Daoy (cell line): ENCODE data around the gene MSH4. TPM values are rescaled to one million over a fixed set of nuclear protein-coding genes. Genes with fewer than 3 reads are reported as not detected.
"Not testable (repeated sequence)": the region's sequence is repeated elsewhere in the genome, so short reads cannot be mapped to it uniquely, and the experiment has no call there.

ENCODE experiments used
- DNase-seq: peaks from one replicate; pipeline ENCODE4 v3.0.0-alpha.2; 2015; ENCODE audit warnings: low read depth
- total RNA-seq: library from RNA; depleted of rRNA; stranded (reverse); fragments of >200 nt; shearing (Covaris generic); gene quantifications from 2 replicates; pipeline ENCODE4 v1.2.3, GENCODE V29; 2014; rRNA removed

Gene MSH4
- total RNA-seq: 0.06 and 0.34 TPM in 2 replicates

DNA sequence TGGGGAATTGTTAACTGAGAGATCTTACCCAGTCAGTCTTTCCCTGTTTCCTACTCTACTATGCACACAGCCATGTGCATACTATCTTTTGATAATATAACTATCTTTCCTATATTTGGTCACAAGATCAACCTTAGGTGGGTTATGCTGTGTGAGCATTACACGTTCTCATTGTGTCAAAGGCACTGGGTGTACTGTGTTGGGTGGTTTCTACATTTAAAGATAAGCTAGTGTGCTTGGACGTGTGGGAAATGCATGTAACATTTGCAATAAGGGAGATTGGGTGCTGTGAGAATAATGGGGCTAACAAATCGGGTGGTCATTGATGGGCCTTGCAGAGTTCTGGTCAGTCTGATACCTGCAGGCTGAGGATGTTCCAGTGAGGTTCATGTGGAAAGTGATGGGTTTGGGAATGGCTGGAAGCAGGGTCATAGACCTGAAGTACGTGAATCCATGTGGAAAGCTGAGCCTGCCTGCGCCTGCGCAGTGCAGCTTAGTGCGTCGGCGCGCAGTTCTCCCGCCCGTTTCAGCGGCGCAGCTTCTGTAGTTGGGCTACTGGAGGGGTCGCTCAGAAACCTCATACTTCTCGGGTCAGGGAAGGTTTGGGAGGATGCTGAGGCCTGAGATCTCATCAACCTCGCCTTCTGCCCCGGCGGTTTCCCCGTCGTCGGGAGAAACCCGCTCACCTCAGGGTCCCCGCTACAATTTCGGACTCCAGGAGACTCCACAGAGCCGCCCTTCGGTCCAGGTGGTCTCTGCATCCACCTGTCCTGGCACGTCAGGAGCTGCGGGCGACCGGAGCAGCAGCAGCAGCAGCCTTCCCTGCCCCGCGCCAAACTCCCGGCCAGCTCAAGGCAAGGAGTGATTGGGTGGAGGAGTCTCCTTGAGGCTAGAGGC, at the start of gene MSH4:
Gene MSH4, plus strand, starts transcription at position 507 of the 897 bp plus-strand sequence. Its CDS starts 104 bp downstream, at position 611.
- peak; percentile 51 for DNase-seq

DNA sequence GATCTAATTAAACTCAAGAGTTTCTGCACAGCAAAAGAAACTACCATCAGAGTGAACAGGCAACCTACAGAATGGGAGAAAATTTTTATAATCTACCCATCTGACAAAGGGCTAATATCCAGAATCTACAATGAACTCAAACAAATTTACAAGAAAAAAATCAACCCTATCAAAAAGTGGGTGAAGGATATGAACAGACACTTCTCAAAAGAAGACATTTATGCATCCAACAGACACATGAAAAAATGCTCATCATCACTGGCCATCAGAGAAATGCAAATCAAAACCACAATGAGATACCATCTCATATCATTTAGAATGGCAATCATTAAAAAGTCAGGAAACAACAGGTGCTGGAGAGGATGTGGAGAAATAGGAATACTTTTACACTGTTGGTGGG, 39.5 kb upstream of the MSH4 start:
- not testable (repeated sequence) for DNase-seq

DNA sequence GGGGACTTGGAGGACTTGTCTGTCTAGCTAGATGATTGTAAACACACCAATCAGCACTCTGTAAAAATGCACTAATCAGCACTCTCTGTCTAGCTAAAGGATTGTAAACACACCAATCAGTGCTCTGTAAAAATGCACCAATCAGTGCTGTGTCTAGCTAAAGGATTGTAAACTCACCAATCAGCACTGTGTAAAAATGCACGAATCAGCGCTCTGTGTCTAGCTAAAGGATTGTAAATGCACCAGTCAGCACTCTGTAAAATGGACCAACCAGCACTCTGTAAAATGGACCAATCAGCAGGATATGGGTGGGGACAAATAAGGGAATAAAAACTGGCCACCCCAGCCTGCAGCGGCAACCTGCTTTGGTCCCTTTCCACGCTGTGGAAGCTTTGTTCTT, 38.1 kb upstream of the MSH4 start:
- DNase-seq: not testable (repeated sequence)

DNA sequence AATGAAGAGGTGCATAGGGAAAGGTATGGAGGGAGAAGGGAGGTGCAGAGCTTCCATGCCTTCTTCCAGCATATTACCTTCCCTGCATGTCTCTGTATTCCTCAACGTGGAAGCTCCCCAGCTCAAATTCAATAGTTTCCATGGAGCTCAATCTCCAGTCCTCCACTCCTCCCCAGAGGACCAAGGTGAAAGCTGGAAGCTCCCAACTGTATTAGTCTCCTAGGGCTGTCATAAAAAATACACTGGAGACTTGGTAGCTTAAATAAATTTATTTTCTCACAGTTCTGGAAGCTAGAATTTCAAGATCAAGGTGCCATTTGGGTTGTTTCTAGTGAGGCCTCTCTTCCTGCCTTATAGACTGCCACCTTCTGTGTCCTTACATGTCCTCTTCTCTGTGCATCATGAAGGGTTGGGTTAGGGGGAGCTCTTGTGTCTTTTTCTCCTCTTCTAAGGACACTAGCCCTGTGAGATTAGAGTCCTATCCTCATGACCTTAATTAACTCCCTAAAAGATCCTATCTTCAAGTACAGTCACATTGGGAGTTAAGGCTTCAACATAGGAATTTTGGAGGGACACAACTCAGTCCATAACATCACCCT, 32.5 kb upstream of the MSH4 start:
- no peak for DNase-seq

DNA sequence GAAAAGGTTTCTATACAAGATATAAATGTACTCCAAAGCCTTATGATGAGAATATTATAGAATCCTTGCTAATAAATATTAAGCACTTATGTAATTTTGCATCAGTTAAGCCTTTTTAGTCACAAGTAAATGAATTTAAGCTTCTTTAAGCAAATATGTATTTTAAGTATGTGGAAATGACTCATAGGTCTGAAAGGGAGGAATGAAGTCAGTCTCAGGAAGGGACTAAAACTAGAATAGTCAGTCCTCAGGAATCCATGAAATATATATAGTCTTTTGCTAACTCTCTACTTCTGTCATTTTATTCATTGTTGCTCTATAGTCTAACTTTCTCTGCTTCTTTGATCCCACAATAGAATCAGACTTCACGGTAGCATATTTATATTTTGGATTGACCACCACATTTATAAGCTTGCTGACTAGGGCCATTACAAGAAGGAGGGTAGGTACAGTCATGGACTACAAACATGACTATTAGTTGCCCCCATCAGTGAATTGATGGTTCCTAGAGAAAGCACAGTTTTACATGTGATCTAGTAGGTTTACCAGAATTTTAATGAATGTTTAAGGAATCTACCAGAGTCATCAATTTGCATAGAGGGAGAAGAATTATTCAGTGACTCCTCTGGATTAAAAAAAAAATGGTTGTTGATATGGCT, 30.9 kb upstream of the MSH4 start:
- peak; percentile 46 for DNase-seq

DNA sequence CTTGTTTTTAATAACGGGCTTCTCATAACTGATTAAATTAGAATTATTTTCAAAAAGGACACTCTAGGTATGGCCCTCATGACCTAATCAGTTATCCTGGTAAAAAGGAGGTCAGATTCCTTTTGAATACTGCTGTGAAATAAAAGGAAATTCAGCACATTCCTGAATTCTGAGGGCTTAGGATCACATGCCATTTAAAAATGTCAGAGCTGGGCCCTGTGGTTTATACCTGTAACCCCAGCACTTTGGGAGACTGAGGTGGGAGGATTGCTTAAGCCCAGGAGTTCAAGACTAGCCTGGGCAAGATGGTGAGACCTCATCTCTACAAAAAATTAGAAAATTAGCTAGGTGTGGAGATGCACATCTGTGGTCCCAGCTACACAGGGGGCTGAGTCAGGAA, 28.7 kb upstream of the MSH4 start:
- no peak for DNase-seq

DNA sequence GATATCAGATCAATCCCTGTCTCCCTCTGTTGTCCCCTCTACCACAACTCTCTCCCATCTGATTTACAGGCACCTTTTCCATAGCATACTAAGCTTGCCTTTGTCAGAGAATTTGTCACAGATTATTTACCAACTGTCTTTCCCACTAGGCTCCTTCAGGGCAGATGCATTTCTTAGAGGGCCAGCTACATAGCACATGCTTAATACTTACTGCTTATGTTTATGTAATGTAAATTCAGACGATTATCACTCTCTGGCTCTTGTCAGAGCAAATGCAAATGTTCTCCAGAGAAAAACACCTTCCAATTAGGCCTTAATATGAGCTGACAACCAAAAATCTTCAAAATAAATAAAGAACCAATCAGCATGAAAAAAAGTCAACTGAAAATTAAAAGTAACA, 25.9 kb upstream of the MSH4 start:
- no peak for DNase-seq

DNA sequence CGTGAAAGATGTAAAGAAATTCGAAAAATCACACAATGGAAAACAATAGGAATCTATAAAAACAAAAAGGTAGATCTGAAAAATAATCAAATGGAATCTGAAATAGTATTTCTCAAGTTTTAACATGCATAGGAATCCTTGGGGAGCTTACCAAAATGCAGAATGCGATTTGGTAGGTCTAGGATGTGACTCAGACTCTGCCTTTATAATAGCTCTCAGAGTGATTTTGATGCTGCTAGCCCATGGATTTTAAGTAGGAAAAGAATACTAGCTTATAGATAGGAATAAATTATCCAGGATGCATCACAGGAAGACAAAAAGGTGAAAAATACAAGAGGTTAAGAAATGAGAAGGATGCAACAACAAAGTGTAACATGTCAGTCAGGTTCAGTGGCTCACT, 24.7 kb upstream of the MSH4 start:
- DNase-seq: no peak

DNA sequence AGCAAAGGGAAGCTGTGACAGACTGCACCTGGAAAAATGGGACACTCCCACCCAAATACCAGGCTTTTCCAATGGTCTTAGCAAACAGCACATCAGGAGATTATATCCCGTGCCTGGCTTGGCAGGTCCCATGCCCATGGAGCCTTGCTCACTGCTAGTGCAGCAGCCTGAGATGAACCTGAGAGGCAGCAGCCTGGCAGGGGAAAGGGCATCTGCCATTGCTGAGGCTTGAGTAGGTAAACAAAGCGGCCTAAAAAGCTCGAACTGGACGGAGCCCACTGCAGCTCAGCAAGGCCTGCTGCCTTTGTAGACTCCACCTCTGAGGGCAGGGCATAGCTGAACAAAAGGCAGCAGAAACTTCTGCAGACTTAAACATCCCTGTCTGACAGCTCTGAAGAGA, 18.9 kb upstream of the MSH4 start:
- not testable (repeated sequence) for DNase-seq

DNA sequence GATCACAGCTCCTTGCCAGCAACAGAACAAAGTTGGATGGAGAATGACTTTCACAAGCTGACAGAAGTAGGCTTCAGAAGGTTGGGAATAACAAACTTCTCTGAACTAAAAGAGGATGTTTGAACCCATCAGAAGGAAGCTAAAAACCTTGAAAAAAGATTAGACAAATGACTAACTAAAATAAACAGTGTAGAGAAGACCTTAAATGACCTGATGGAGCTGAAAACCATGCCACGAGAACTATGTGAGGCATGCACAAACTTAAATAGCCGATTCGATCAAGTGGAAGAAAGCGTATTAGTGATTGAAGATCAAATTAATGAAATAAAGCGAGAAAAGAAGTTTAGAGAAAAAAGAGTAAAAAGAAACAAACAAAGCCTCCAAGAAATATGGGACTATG, 18.0 kb upstream of the MSH4 start:
- not testable (repeated sequence) for DNase-seq

DNA sequence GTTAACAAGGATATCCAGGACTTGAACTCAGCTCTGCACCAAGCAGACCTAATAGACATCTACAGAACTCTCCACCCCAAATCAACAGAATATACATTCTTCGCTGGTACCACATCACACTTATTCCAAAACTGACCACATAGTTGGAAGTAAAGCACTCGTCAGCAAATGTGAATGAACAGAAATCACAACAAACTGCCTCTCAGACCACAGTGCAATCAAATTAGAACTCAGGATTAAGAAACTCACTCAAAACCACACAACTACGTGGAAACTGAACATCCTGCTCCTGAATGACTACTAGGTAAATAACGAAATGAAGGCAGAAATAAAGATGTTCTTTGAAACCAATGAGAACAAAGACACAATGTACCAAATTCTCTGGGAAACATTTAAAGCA, 16.5 kb upstream of the MSH4 start:
- DNase-seq: not testable (repeated sequence)

DNA sequence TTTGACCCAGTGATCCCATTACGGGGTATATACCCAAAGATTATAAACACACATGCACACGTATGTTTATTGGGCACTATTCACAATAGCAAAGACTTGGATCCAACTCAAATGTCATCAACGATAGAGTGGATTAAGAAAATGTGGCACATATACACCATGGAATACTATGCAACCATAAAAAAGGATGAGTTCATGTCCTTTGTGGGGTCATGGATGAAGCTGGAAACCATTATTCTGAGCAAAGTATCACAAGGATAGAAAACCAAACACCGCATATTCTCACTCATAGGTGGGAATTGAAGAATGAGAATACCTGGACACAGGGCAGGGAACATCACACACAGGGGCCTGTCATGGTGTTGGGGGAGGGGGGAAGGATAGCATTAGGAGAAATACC, 12.8 kb upstream of the MSH4 start:
- DNase-seq: not testable (repeated sequence)

DNA sequence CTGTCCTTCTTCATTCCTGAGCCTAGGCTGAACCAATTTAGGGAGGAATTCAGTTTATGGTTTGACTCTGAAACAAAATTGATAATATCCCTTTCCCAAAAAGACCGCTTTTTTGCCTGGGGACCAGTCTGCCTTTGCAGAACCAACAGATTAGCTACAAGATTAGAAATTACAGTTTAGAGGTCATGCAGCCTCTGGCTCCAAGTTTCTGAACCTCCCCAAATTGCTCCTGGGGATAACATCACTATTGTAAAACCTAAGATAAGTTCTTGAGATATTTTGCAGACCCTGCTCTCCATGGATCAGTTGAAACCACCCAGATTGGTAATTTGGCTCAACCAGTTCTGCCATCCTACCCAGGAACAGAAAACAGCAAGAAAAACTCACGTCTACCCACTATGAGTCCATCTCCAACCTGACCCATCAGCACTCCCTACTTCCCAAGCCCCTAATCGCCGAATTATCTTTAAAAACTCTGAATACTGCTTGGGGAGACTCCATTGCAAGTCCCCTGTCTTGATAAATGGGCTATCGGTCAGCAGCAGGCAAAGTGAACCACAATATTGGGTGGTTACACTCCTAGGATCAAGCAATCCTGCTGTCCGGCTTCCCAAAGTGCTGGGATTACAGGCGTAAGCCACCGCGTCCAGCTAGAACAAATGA, 11.2 kb upstream of the MSH4 start:
- no peak for DNase-seq

DNA sequence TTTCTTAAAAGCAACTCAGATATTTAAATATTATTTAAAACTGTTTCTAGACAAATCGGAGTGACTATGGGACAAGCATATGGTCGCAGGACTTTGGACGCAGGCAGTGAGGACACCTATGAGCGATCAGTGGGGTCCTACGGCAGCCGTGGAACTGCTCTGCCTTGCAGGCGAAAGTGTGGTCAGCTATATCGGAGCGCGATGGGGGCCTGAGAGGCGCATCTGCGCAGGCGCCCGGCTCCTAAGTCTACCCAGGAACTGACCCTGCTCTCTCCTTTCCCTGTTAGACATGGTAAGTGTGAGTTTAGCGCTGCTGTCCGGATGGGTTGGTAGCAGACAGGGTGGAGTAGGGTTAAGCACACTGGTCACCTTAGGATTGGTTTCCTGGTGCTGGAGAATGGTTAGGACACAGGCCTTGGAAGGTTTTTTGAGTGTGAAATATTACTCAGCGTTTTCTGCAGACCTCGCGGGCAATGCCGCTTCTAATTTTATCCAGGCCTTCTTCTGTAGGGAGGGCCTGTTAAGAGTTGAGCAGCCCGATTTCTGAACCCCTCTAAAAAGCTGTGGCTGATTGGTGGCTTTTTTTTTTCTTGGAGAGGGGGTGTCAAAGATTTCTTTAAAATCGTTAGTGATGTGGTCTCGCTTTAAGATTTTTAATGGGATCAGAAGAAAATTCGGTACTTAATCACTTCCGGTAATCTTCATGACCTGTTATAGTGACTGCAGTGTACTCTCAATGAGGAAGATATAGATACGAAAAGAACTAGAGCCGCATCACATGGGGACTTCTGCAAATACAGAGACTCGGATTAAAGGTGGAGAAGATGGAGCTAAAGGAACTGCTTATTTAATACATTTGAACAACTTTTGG, 10.5 kb upstream of the MSH4 start, which contains the start of gene RABGGTB:
Gene RABGGTB, plus strand, starts transcription at position 274 of the 871 bp plus-strand sequence. Its CDS starts 16 bp downstream, at position 290.
- peak; percentile 99 for DNase-seq

DNA sequence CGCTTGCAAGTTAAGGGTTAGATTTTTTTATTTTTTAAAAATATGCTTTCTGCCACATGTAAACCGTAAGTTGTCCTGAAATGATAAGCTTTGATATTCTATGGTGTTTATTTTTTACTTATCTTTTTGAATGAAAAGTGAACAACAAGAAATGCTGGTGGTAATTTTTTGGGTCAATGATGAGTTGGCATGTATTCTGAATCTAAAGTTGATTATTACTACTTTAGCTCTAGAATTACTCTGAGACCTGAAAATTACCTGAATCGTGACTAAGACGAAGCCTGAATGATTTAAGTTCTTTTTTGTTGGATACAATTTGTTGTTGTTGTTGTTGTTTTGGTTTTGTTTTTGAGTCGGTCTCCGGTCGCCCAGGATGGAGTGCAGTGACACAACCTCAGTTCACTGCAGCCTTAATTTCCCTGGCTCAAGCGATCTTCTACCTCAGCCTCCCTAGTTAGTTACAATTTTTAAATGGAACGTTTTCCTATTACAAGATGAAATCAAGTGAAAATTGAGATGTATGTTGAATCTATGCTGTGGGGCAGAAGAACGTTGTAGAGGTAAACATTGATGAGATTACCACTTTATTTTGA, 9.7 kb upstream of the MSH4 start:
- DNase-seq: no peak

DNA sequence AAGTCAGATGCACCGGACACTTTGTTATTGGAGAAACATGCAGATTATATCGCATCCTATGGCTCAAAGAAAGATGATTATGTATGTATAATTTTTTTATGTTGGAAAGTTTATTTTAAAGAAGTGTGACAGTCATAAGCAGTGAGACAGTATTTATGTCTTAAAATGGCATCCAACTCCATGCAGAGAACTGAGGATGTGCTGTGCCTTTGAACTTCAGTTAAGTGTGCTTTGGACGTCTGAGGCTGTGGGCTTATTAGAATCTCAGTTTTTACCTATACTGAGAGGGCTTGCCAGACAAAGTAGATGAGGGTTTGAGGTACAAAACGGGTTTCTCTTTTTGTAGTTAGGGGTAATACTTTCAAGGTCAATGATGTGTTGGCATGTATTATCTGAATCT, 9.2 kb upstream of the MSH4 start:
- DNase-seq: no peak

DNA sequence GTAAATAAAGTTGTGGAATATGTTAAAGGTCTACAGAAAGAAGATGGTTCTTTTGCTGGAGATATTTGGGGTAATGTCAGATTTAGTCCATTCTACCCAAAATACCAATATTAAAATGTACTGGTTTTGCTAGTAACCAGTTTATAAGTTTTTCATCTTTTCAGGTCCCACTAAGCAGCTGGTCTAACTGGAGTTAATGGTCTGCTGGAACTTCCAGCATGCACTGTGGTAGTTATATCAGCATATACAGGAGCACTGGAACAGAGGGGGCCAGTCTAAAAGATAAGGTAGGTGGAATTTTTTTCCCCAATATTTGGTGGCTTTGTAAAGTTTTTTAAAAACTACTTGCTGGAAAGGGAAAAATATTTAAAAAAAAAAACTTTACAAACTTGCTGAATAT, 6.7 kb upstream of the MSH4 start:
- DNase-seq: no peak

DNA sequence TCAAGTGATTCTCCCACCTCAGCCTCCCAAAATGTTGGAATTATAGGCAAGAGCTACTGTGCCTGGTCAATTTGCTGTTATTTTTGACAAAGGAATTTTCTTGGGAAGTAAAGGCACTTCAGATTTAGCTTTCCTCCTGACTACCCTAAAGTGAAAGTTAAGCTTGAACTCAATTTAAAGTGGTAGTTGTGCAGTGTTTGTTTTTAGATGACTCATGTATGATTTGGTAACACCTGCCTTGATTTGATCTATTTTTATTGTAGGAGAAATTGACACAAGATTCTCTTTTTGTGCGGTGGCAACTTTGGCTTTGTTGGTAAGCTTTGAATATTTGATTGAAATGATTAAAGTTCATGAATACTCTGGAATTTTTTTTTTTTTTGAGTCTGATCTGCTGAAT, 5.7 kb upstream of the MSH4 start:
- no peak for DNase-seq

DNA sequence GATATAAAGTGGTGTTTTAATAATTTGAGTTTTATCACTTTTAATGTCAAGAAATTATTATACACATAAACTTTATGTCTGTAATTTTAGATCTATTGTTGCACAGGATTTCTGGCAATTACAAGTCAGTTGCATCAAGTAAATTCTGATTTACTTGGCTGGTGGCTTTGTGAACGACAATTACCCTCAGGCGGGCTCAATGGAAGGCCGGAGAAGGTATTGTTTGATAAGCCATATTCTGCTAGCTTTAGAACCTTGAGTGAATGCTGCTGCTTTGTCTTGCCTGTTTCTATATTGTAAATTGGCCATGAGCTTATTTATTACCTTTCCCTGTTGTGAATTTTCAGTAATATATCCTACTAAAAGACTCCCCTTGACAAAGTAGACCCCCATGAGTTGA, 4.6 kb upstream of the MSH4 start:
- DNase-seq: no peak

DNA sequence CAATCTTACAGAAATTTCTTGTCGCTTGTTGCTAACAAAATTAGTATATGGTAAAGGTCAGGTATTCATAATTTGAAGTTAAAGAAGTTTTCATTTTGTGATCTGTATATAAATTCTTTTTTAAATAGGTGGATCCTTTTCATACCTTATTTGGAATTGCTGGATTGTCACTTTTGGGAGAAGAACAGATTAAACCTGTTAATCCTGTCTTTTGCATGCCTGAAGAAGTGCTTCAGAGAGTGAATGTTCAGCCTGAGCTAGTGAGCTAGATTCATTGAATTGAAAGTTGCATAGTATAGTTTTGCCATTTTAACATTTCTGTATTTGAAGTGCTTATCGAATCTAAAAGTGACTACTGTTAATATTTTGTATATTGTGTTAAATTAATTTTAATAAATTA, 2.3 kb upstream of the MSH4 start:
- DNase-seq: no peak
